ENCODE data around the gene CDC16. TPM values are rescaled to one million over a fixed set of nuclear protein-coding genes. Genes with fewer than 3 reads are reported as not detected.
A peak's percentile ranks its signal among the peaks of the same experiment; 100 is the strongest.

Gene CDC16
- total and polyA plus RNA-seq, 4 experiments from 2014 or later, result 12.9 to 87.9 (median 53.7) TPM

- peaks cover 3% of the 10 kb centered on the region in 2 donors for H3K27me3 Mint-ChIP-seq
- H3K4me3 ChIP-seq (ENCODE audit: low read length in 2 of 2), result peak overlapping the region; percentile 17 to 66
- peak overlapping the region; percentile 83 to 92 (median 89) for H3K4me3 Mint-ChIP-seq
- H3K36me3 ChIP-seq (ENCODE audit: insufficient read depth, low read length), result peaks cover 21% of the 10 kb centered on the region
- DNase-seq, result no peak
- H3K36me3 Mint-ChIP-seq, result peaks cover 14 to 25% of the 10 kb centered on the region in 2 donors
- H3K9me3 Mint-ChIP-seq, result peaks cover 0 to 2% (median 0%) of the 10 kb centered on the region in 8 donors
- intact Hi-C loops (cut with micrococcal nuclease), result loop anchor here (2.0 kb wide), 3 partner anchors 47 to 417 kb away; partner anchors contain the start of gene UPF3A
- peak overlapping the region; percentile 46 for H3K27ac ChIP-seq (ENCODE audit: low read depth, low read length)
- POLR2A ChIA-PET (ENCODE audit: partially characterized antibody), result no interaction called here
- H3K9me3 ChIP-seq (ENCODE audit: control insufficient read depth in 1 of 2, low read length in 2 of 2), result no peaks in the 10 kb centered on the region
- peak overlapping the region; percentile 39 to 87 (median 75) for H3K27ac Mint-ChIP-seq
- H3K4me1 ChIP-seq (ENCODE audit: insufficient read depth, low read length), result peaks cover 21% of the 10 kb centered on the region
- no peaks in the 10 kb centered on the region for H3K27me3 ChIP-seq (ENCODE audit: insufficient read depth, low read length)
- peaks cover 16 to 33% (median 27%) of the 10 kb centered on the region in 4 donors for H3K4me1 Mint-ChIP-seq
- CTCF ChIA-PET (ENCODE audit: partially characterized antibody), result no interaction called here
These were observed 442 bp upstream of the CDC16 start for GRCh38 chr13:114234266-114234644.

DNA sequence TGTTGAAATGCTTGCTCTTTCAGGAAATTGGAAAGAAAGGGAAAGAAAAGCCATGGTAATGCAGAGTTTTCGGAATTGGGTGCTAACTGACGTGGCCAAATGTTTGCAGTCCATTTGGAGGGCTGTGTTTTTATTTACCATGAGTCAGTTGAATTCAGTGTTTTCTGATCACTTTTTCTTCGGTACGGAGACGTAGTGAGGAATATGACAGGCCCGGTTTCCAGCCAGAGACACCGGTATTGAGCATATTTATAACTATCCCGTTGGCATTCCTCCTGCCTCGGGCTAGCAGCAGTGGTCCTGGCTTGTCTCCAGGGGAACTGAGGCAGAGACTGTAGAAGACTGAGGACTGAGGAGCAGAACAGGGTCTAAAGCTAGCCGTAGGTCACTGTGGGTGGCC is 1.0 kb downstream of the CDC16 start:
- peak overlapping the region; percentile 82 to 92 (median 88) for H3K4me3 Mint-ChIP-seq
- H3K36me3 Mint-ChIP-seq, result peaks cover 20 to 31% of the 10 kb centered on the region in 2 donors
- H3K9me3 Mint-ChIP-seq, result peaks cover 0 to 2% (median 0%) of the 10 kb centered on the region in 8 donors

DNA sequence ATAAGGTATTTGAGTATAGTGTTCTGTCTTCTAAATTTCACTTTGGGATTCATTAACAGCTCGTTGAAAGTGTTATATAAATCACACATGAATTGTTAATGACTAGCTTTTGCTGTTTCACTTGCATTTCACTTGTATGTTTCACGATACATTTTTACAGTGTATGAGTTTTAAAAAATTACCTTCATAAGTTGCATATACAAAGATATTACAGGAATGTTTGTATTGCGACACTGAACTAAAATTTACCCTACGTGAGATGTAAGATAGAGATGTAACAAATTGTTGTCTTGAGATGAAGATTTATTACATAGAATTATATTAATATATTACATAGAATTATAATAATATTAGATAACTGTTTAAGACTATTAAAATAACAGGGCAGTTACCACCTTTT is 1.5 kb downstream of the CDC16 start:
- intact Hi-C loops (cut with micrococcal nuclease), result no loop called here
- peaks cover 0 to 2% (median 0%) of the 10 kb centered on the region in 8 donors for H3K9me3 Mint-ChIP-seq
- H3K27ac Mint-ChIP-seq, result peak overlapping the region in 2 of 7 donors; percentile 8 to 88
- Histone ChIP-seq H3K27ac (ENCODE audit: low read depth, low read length) (peak overlapping the region; percentile 46), H3K4me1 (ENCODE audit: insufficient read depth, low read length) (peaks cover 21% of the 10 kb centered on the region), H3K36me3 (ENCODE audit: insufficient read depth, low read length) (peaks cover 30% of the 10 kb centered on the region), H3K9me3 (ENCODE audit: control insufficient read depth in 1 of 2, low read length in 2 of 2) (no peaks in the 10 kb centered on the region), H3K27me3 (ENCODE audit: insufficient read depth, low read length) (no peaks in the 10 kb centered on the region), H3K4me3 (ENCODE audit: low read length in 2 of 2) (peak overlapping the region in 1 of 2 donors; percentile 66)
- DNase-seq, result no peak
- no peaks in the 10 kb centered on the region for H3K27me3 Mint-ChIP-seq
- CTCF ChIA-PET (ENCODE audit: partially characterized antibody), result interaction anchor here (1.1 to 1.5 kb wide), 4 partner anchors 8 to 105 kb away, joined by 3 to 6 read pairs (median 4); no protein-coding TSS in a partner anchor
- H3K4me3 Mint-ChIP-seq, result peak overlapping the region; percentile 82 to 92 (median 88)
- peaks cover 16 to 33% (median 27%) of the 10 kb centered on the region in 4 donors for H3K4me1 Mint-ChIP-seq
- peaks cover 25 to 35% of the 10 kb centered on the region in 2 donors for H3K36me3 Mint-ChIP-seq
- POLR2A ChIA-PET (ENCODE audit: partially characterized antibody), result interaction anchor here (1.0 to 1.3 kb wide), 3 partner anchors 32 to 233 kb away, joined by 3 to 4 read pairs (median 3); no protein-coding TSS in a partner anchor

More for the DNA sequence above, 1.0 kb downstream of the CDC16 start:
- H3K9me3 ChIP-seq (ENCODE audit: control insufficient read depth in 1 of 2, low read length in 2 of 2), result no peaks in the 10 kb centered on the region
- peak overlapping the region; percentile 46 for H3K27ac ChIP-seq (ENCODE audit: low read depth, low read length)
- peak overlapping the region; percentile 26 to 66 for H3K4me3 ChIP-seq (ENCODE audit: low read length in 2 of 2)
- ChIA-PET CTCF (ENCODE audit: partially characterized antibody) (interaction anchor here (1.2 to 1.5 kb wide), 2 partner anchors 10 to 30 kb away, joined by 3 to 6 read pairs; no protein-coding TSS in a partner anchor), POLR2A (ENCODE audit: partially characterized antibody) (interaction anchor here (0.7 to 1.3 kb wide), 3 partner anchors 33 to 95 kb away, joined by 3 to 4 read pairs (median 3); partner anchors contain the start of gene UPF3A)
- Mint-ChIP-seq H3K27ac (peak overlapping the region; percentile 3 to 88 (median 64)), H3K27me3 (peaks cover 2% of the 10 kb centered on the region in 2 donors), H3K4me1 (peaks cover 16 to 33% (median 27%) of the 10 kb centered on the region in 4 donors)
- DNase-seq, result no peak
- peaks cover 27% of the 10 kb centered on the region for H3K36me3 ChIP-seq (ENCODE audit: insufficient read depth, low read length)
- H3K4me1 ChIP-seq (ENCODE audit: insufficient read depth, low read length), result peaks cover 21% of the 10 kb centered on the region
- intact Hi-C loops (cut with micrococcal nuclease), result loop anchor here (2.0 kb wide), 3 partner anchors 45 to 419 kb away; partner anchors contain the start of gene UPF3A
- H3K27me3 ChIP-seq (ENCODE audit: insufficient read depth, low read length), result no peaks in the 10 kb centered on the region

GRCh38 chr13:114237415-114238112 is 2.9 kb downstream of the CDC16 start:
- Mint-ChIP-seq H3K4me3 (peak overlapping the region in 5 of 8 donors; percentile 4 to 48 (median 41)), H3K4me1 (peaks cover 17 to 37% (median 26%) of the 10 kb centered on the region in 4 donors), H3K36me3 (peaks cover 36 to 48% of the 10 kb centered on the region in 2 donors), H3K27ac (peak overlapping the region in 3 of 7 donors; percentile 43 to 90 (median 76)), H3K9me3 (peaks cover 0 to 2% (median 0%) of the 10 kb centered on the region in 8 donors), H3K27me3 (no peaks in the 10 kb centered on the region)
- CTCF ChIA-PET (ENCODE audit: partially characterized antibody), result interaction anchor here (1.1 to 1.2 kb wide), 2 partner anchors 9 to 106 kb away, joined by 3 to 4 read pairs; no protein-coding TSS in a partner anchor
- Histone ChIP-seq H3K27ac (ENCODE audit: low read depth, low read length) (no peak overlapping the region), H3K27me3 (ENCODE audit: insufficient read depth, low read length) (no peaks in the 10 kb centered on the region), H3K36me3 (ENCODE audit: insufficient read depth, low read length) (peaks cover 44% of the 10 kb centered on the region), H3K4me1 (ENCODE audit: insufficient read depth, low read length) (peaks cover 21% of the 10 kb centered on the region), H3K9me3 (ENCODE audit: control insufficient read depth in 1 of 2, low read length in 2 of 2) (no peaks in the 10 kb centered on the region), H3K4me3 (ENCODE audit: low read length in 2 of 2) (no peak overlapping the region)
- intact Hi-C loops (cut with micrococcal nuclease), result no loop called here
- no peak for DNase-seq
- POLR2A ChIA-PET (ENCODE audit: partially characterized antibody), result interaction anchor here (0.6 to 1.1 kb wide), 2 partner anchors 12 kb away, joined by 3 to 4 read pairs; no protein-coding TSS in a partner anchor

DNA sequence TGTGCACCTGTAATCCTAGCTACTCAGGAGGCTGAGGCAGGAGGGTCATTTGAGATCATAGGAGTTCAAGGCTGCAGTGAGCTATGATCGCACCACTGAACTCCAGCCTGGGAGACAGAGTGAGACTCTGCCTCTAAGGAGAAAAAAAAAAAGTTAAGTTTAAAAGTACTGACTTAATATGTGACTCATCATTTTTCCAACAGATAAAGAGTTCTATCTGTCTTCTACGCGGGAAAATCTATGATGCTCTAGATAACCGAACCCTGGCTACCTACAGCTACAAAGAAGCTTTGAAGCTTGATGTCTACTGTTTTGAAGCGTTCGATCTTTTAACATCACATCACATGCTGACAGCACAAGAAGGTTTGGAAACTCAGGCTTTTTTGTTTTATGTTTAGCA is 7.2 kb downstream of the CDC16 start:
- peak overlapping the region in 1 of 7 donors; percentile 47 for H3K27ac Mint-ChIP-seq
- H3K9me3 Mint-ChIP-seq, result no peaks in the 10 kb centered on the region
- CTCF ChIA-PET (ENCODE audit: partially characterized antibody), result no interaction called here
- no peaks in the 10 kb centered on the region for H3K27me3 Mint-ChIP-seq
- DNase-seq, result no peak
- intact Hi-C loops (cut with micrococcal nuclease), result no loop called here
- H3K36me3 Mint-ChIP-seq, result peaks cover 70 to 79% of the 10 kb centered on the region in 2 donors
- Histone ChIP-seq H3K36me3 (ENCODE audit: insufficient read depth, low read length) (peaks cover 86% of the 10 kb centered on the region), H3K27ac (ENCODE audit: low read depth, low read length) (no peak overlapping the region), H3K9me3 (ENCODE audit: control insufficient read depth in 1 of 2, low read length in 2 of 2) (no peaks in the 10 kb centered on the region), H3K4me1 (ENCODE audit: insufficient read depth, low read length) (peaks cover 4% of the 10 kb centered on the region), H3K27me3 (ENCODE audit: insufficient read depth, low read length) (no peaks in the 10 kb centered on the region), H3K4me3 (ENCODE audit: low read length in 2 of 2) (no peak overlapping the region)
- peaks cover 6 to 25% (median 15%) of the 10 kb centered on the region in 4 donors for H3K4me1 Mint-ChIP-seq
- no peak overlapping the region for H3K4me3 Mint-ChIP-seq
- POLR2A ChIA-PET (ENCODE audit: partially characterized antibody), result interaction anchor here (0.7 kb wide), 1 partner anchor 131 kb away, joined by 3 read pairs; no protein-coding TSS in a partner anchor

DNA sequence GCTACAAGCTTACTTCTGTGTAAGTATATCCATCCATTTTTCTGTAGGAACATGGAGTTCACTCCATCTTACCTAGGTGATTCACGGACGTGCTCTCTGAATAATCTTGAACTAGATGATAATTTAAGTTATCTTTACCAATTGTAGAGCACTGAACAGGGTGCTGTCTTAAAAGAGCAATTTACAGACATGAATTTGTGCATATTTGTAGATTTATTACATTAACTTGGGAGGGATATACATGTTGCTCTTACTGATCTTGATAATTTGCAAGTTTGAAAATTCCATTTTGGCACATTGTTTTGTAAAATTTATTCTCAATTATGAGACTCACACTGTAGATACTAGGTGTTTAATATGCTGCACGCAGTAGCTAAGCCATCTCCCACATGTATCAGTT is 9.3 kb downstream of the CDC16 start:
- no peak overlapping the region for H3K4me3 ChIP-seq (ENCODE audit: low read length in 2 of 2)
- no peaks in the 10 kb centered on the region for H3K27me3 ChIP-seq (ENCODE audit: insufficient read depth, low read length)
- H3K4me1 Mint-ChIP-seq, result peaks cover 2 to 15% (median 9%) of the 10 kb centered on the region in 4 donors
- no peak overlapping the region for H3K4me3 Mint-ChIP-seq
- no peaks in the 10 kb centered on the region for H3K27me3 Mint-ChIP-seq
- no peaks in the 10 kb centered on the region for H3K9me3 ChIP-seq (ENCODE audit: control insufficient read depth in 1 of 2, low read length in 2 of 2)
- peaks cover 72 to 83% of the 10 kb centered on the region in 2 donors for H3K36me3 Mint-ChIP-seq
- H3K4me1 ChIP-seq (ENCODE audit: insufficient read depth, low read length), result peaks cover 4% of the 10 kb centered on the region
- ChIA-PET POLR2A (ENCODE audit: partially characterized antibody) (no interaction called here), CTCF (ENCODE audit: partially characterized antibody) (no interaction called here)
- intact Hi-C loops (cut with micrococcal nuclease), result no loop called here
- no peak for DNase-seq
- H3K27ac Mint-ChIP-seq, result no peak overlapping the region
- no peak overlapping the region for H3K27ac ChIP-seq (ENCODE audit: low read depth, low read length)
- H3K9me3 Mint-ChIP-seq, result no peaks in the 10 kb centered on the region
- H3K36me3 ChIP-seq (ENCODE audit: insufficient read depth, low read length), result peaks cover 82% of the 10 kb centered on the region

DNA sequence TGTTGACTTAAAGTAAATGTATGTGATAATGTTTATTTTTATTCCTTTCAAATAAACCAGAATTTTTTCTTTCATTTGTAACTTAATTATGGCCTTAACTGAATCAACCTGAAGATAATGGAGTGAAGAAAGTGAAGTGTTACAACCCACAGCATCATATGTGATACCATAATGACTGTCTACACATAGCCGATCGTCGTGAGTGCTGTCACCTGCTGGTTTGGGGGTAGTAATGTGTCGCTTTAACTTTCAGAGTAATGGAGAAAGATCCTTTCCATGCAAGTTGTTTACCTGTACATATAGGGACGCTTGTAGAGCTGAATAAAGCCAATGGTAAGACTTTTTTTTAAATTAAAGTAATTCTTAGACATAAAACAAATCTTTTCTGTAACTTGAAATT is 9.9 kb downstream of the CDC16 start:
- H3K27me3 Mint-ChIP-seq, result no peaks in the 10 kb centered on the region
- Histone ChIP-seq H3K36me3 (ENCODE audit: insufficient read depth, low read length) (peaks cover 82% of the 10 kb centered on the region), H3K27ac (ENCODE audit: low read depth, low read length) (no peak overlapping the region), H3K9me3 (ENCODE audit: control insufficient read depth in 1 of 2, low read length in 2 of 2) (no peaks in the 10 kb centered on the region), H3K4me3 (ENCODE audit: low read length in 2 of 2) (no peak overlapping the region), H3K4me1 (ENCODE audit: insufficient read depth, low read length) (peaks cover 4% of the 10 kb centered on the region), H3K27me3 (ENCODE audit: insufficient read depth, low read length) (no peaks in the 10 kb centered on the region)
- intact Hi-C loops (cut with micrococcal nuclease), result no loop called here
- no peak for DNase-seq
- H3K4me3 Mint-ChIP-seq, result no peak overlapping the region
- POLR2A ChIA-PET (ENCODE audit: partially characterized antibody), result no interaction called here
- peaks cover 68 to 79% of the 10 kb centered on the region in 2 donors for H3K36me3 Mint-ChIP-seq
- peaks cover 2 to 13% (median 9%) of the 10 kb centered on the region in 4 donors for H3K4me1 Mint-ChIP-seq
- no peak overlapping the region for H3K27ac Mint-ChIP-seq
- CTCF ChIA-PET (ENCODE audit: partially characterized antibody), result no interaction called here
- H3K9me3 Mint-ChIP-seq, result no peaks in the 10 kb centered on the region

Measured in CD4-positive, alpha-beta memory T cell (primary cell).